NCI-H524 (cell line): ENCODE data around the gene MATK.
"Not testable (repeated sequence)": the region's sequence is repeated elsewhere in the genome, so short reads cannot be mapped to it uniquely, and the experiment has no call there.

Experiments
- DNase-seq, 2 experiments: peaks; one replicate each; lab custom pipeline; 2025; lab: John Stamatoyannopoulos, UW

The MATK gene

GRCh38 chr19:3816148-3816547, 30.0 kb upstream of the MATK start:
- DNase-seq = not testable (repeated sequence)

GRCh38 chr19:3814648-3815047, 28.5 kb upstream of the MATK start:
- no peak for DNase-seq

DNA sequence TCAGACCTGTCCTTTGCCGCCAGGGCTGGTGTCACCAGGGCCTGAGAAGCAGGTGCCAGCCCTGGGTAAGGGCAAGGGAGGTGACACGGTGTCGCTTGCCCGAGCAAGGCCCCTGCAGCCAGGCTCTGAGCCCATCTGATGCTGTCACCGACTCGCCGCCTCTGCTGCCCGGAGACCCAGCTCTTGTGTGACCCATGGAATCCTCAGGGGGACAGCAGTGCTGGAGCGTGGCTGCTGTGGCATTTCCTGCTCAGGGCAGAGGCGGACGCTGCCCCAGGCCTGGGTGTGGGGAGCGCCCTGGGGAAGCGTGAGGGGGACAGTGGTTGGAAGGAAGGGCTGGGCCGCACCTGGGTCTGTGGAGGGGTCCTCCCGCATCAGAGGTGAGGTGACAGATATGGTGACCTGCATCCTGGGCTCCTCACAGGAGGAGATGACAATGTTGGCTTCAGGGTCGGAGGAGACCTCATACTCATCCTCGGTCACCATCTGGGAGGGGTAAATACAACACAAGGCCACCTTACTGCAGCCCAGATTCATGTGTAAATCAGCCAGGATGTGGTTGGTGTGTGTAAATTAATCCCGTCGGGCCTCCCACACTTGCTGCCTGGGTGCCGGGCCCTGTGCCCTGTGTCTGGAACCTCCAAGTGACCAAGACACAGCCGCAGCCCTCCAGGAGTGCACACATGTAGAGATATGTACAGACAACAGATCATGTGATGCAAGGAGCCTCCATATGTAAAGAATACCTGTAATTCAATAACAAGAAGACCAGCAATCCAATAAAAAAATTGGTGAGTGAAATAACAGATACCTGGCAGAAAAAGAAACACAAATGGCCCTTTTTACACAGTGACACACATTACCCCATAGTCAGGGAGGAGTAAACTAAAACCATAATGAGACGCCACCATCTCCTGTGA, 27.6 kb upstream of the MATK start:
- no peak for DNase-seq

DNA sequence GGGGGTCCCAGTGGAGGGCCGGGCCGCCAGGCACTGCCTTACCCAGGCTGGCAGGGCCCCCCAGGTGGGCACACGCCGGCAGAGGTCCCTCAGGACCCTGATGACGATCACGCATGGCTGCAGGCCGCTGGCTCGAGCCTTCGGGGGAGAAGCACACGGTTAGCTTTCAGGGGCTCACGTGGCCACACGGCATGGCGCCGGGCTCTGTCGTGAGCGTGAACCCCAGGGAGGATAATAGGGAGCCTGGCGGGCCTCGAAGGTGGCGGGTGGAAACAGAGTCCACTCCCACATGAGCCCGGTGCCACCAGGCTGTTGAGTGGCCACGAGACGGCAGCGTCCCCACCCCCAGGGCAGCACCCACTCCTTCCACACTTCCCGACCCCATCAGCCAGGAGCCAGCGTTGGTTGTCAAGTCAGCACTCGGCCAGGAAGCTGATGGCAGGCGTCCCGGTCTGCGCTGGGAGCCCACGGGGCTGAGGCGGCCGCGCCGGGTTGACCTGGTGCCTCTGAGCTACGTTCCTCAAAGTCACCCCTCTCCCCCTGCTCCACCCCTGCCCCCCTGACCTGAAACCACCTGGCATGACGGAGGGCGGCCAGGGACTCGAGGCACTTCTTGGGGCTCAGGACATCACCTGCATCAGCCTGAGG, 24.7 kb upstream of the MATK start:
- no peak for DNase-seq

DNA sequence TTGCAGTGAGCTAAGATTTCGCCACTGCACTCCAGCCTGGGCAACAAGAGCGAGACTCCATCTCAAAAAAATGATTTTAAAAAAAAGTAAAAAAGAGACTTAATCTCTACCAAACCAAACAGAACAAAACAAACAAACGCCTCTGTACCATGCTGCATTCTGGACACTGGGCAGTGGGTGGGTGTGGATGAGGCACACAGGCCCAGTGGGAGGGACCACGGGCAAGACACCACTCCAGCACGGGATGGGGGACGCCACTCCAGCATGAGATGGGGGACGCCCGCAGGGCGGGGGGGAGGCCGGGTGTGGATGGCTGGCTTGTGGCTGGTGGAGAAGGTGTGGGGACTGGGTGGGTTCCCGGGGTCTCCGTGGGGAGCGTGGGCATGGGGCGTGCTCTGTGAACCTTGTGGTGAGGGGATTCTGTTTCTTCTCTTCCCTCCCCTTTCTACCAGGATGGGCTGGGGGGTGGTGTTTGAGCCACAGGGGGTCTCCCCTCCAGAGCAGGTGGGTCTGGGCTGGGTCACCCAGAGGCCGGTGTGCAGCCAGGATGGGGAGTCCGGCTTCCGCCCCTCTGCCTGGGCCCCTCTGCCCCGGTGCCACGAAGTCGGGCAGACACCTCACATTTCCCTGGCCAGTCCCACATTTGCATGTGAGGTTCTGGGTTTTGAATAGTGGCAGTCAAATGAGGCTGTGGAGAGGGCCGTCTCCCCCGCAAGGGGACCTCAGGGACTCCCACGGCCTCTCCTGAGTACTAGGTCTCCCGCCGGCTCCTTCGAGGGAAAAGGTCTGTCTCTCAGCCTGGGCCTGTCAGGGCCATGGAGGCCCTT, 23.9 kb upstream of the MATK start:
- no peak for DNase-seq

- DNase-seq = no peak
Observed at GRCh38 chr19:3808420-3809143, 22.4 kb upstream of the MATK start.

DNA sequence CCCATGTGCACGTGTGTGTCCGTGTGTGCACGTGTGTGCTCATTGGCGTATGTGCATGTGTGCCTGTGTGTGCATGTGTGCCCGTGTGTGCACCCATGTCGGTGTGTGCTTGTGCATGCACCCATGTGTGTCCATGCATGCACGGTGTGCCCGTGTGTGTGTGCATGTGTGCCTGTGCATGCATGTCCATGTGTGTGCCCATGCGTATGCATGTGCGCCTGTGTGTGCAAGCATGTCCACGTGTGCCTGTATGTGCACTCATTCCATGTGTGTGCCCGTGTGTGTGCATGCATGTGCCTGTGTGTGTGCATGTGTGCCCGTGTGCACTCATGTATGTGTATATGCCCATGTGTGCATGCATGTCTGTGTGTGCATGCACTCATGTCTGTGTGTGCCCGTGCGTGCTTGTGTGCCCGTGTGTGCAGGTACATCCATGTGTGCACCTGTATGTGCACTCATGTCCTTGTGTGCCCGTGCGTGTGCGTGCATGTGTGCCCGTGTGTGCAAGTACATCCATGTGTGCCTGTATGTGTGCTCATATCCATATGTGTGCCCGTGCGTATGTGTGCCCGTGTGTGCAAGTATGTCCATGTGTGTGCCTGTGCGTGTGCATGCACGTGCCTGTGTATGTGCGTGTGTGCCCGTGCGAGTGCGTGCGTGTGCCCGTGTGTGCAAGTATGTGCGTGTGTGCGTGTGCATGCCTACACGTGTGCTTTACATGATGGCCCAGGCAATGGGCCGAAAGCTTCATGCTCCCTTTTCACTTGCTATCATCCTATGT, 21.6 kb upstream of the MATK start:
- no peak for DNase-seq

- DNase-seq = no peak
Observed at GRCh38 chr19:3807131-3807480, 20.9 kb upstream of the MATK start.

- no peak for DNase-seq
Observed at GRCh38 chr19:3805859-3806258, 19.7 kb upstream of the MATK start.

DNA sequence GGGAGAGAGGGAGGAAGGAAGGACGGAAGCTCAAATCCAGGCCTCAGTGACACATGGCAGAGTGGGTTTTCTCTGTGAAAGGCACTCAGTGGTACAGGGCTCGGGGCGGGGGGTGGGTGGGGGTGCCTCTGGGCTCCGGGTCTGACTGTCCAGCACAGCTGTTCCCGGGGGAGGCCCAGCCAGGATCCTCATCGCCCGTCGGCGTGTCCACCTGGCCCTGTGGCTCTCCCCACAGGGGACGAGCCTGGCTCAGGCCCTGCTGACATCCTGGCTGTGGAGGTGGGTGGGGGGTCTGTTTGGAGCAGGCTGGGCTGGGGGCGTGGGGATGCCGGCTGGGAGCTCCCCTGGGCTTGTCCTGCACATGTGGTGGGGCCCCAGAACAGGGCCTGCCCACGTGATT, 18.2 kb upstream of the MATK start:
- DNase-seq = no peak

DNA sequence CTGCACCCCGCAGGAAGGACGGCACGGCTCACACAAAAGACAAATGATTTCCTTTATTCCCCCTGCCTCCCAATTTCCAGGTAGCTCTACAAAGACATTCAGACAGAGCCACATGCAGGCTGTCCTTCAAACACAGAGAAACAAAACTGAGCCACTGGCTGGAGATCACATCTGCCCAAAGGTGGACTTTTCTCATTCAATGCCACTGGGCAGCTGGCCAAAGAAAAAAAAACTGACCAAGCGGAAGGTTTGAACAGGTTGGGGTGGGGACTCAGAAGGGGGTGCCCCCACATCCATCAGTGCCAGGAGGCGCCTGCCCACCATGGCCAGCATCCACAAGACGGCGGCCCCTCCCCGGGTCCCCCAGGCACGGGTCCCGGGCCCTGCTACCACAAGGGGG, 17.8 kb upstream of the MATK start:
- no peak for DNase-seq

DNA sequence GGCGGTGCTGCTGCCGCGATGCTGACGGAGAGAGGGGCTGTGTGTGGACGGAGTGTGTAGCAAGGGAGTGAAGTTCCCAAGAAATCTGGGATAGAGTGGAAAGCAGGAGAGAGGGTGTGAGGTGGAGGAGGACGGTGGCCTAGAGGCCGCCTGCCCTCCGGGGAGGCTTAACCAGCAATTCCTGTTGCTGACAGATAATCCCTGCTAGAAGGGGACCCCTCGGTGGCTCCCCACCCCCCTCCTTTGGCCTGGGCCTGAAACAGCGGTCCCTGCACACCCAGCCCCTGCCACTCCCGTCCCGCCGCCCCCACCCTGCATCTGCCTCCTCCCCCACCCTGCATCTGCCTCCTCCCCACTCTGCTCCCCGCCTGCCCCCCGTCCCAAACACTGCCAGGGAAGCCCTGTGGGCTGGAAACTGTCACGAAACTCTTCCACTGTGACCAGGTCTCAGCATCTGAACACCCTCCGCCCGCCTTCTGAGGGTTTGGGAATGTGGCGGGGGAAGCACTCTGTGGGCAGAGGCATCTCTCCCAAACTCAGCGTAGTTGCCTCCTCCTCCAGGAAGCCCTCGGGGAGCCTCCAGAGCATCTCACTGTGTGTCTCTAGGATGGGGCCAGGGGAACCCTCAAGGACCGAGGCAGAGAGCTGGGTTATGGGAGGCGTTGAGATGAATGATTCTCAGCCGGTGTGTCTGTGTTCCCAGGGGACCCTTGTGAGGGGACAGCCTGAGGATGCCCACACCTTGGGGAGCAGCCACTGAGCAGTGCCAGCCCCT, 17.1 kb upstream of the MATK start:
- no peak for DNase-seq

DNA sequence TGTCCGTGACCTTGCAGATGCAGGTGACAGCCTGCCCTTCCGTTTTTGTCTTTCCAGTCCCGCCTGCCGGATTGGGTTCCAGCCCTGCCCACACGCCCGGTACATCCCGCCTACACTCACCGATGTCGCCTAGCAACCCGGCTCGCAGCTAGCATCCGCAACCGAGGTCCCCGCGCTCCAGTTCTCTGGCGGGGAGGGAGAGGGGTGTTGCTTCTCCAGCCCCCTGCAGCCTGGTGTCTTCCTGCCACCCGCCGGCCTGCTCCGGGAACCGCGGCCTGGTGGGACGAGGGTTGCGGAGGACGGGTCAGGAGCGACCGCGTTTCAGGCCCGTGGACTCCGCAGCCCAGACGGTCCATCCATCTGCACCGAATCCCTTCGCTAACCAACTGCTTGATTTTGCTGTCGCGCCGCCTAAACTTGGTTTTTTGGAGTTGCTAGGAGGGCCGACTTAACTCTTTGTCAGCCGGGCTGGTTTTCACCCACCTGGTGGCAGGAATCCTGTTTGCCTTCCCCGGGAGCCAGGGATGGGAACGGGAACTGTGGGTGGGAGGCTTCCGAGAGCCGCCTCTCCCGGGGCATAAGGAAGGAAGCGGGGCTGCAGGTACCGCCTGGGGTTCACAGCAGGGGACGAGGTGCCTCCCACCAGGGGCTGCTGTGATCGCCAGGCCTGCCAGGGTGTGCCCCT, 15.4 kb upstream of the MATK start:
- DNase-seq = peak; percentile 49 to 75

GRCh38 chr19:3800996-3801395, 14.8 kb upstream of the MATK start:
- no peak for DNase-seq

- no peak for DNase-seq
Observed at GRCh38 chr19:3798137-3798536, 12.0 kb upstream of the MATK start.

DNA sequence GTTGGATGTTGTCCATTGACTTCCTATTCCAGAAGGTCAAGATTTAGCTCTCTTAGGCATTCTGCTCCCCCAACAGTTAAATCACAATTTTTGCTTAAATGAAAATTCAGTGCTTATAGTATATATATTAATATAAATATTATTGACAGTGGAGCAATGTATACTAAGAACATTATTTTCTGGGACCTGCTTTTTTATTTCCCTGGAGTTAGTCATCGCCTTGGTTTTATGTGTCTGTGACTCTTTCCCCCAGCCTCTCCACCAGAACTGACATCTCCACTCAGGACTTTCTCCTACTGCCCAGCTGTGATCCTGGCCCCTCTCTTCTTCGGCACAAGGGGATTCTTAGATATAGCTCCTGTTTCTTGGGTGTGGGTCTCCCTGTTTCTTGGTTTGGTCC, 10.2 kb upstream of the MATK start:
- DNase-seq = no peak

DNA sequence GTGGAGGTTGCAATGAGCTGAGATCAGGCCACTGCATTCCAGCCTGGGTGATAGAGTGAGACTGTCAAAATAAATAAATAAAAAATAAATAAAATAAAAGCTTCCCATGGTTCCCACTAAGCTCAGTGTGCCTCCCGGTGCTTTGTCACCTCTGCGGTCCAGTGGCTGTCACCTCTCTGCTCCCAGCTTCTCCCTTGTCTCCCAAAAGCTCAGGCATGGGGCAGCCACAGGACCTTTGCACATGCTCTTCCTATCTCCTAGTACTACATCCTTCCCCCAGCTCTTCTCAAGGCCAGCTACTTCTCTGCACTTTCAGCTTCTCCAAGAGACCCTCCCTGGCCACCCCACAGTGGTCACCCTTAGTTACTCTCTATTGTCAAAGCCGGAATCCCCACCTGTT, 7.6 kb upstream of the MATK start:
- no peak for DNase-seq

DNA sequence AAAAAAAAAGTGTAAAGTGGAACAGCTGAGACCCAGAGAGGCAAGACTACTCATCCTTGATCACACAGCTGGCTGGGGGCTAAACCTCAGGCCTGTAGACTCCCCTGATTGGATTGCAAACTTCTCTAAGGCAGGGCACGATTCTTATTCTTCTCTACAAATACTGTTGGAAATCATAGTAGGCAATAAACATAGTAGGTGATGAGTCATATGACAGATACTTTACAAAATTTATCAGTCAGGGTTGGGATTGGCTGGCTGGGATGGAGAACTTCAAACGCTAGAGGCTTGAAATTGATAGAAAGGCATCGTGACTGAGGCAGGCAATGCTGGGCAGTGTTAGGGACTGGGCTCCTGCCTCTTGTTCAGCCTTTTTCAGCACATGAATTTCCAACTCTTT, 5.9 kb upstream of the MATK start:
- DNase-seq = no peak

GRCh38 chr19:3790941-3791340, 4.8 kb upstream of the MATK start:
- DNase-seq = no peak

GRCh38 chr19:3790209-3790734, 4.1 kb upstream of the MATK start:
- DNase-seq = no peak
